Non-pigmented ciliary epithelial cell (primary cell): ENCODE data around the gene PLEKHB1.

ENCODE experiments used
- DNase-seq: peaks from one replicate; pipeline ENCODE4 v3.0.0-alpha.2; 2010; ENCODE audit warnings: low read depth

PLEKHB1 gene

GRCh38 chr11:73645972-73646631 is at the start of gene PLEKHB1:
PLEKHB1 (plus strand) TSS chr11:73646581; CDS start chr11:73646609, 28 bp downstream.
- DNase-seq, result no peak

- DNase-seq, result no peak
These were observed 48.9 kb upstream of the PLEKHB1 start for GRCh38 chr11:73597336-73597955.

GRCh38 chr11:73597956-73598718 is 48.2 kb upstream of the PLEKHB1 start, which contains the start of gene FAM168A:
FAM168A (minus strand) TSS chr11:73598112; CDS start chr11:73468474, 129,638 bp downstream.
- peak; percentile 94 for DNase-seq

GRCh38 chr11:73598719-73599379 is 47.5 kb upstream of the PLEKHB1 start:
- no peak for DNase-seq

GRCh38 chr11:73612601-73613140 is 33.7 kb upstream of the PLEKHB1 start:
- no peak for DNase-seq

GRCh38 chr11:73614591-73614990 is 31.8 kb upstream of the PLEKHB1 start:
- DNase-seq, result no peak

GRCh38 chr11:73622926-73623593 is 23.3 kb upstream of the PLEKHB1 start:
- no peak for DNase-seq

- DNase-seq, result no peak
These were observed 22.7 kb upstream of the PLEKHB1 start for GRCh38 chr11:73623686-73624085.

- peak; percentile 15 for DNase-seq
These were observed 20.6 kb upstream of the PLEKHB1 start for GRCh38 chr11:73625696-73626318.

- DNase-seq, result no peak
These were observed 16.5 kb upstream of the PLEKHB1 start for GRCh38 chr11:73629907-73630306.

GRCh38 chr11:73632996-73633395 is 13.4 kb upstream of the PLEKHB1 start:
- DNase-seq, result peak; percentile 9

GRCh38 chr11:73633999-73634398 is 12.4 kb upstream of the PLEKHB1 start:
- no peak for DNase-seq

- DNase-seq, result no peak
These were observed 10.7 kb upstream of the PLEKHB1 start for GRCh38 chr11:73635721-73636120.

- DNase-seq, result no peak
These were observed 10.1 kb upstream of the PLEKHB1 start for GRCh38 chr11:73636249-73636648.

GRCh38 chr11:73637012-73637411 is 9.4 kb upstream of the PLEKHB1 start:
- no peak for DNase-seq

GRCh38 chr11:73640592-73640991 is 5.8 kb upstream of the PLEKHB1 start:
- no peak for DNase-seq

GRCh38 chr11:73641668-73642067 is 4.7 kb upstream of the PLEKHB1 start:
- no peak for DNase-seq

GRCh38 chr11:73645121-73645969 is 1.0 kb upstream of the PLEKHB1 start:
- no peak for DNase-seq

GRCh38 chr11:73647459-73648100 is 1.2 kb downstream of the PLEKHB1 start:
- no peak for DNase-seq

- no peak for DNase-seq
These were observed 1.7 kb downstream of the PLEKHB1 start for GRCh38 chr11:73648121-73648520.
